Hindlimb muscle (tissue), 1 donor: Measurements from ENCODE around the gene PRCP. TPM values are rescaled to one million over a fixed set of nuclear protein-coding genes. Genes with fewer than 3 reads are reported as not detected.

Source experiments
- DNase-seq: peaks from one replicate; pipeline ENCODE4 v3.0.0-alpha.2; 2013
- polyA plus RNA-seq: library from polyadenylated mRNA; unstranded; fragments of 120-200 nt; gene quantifications from one replicate; pipeline ENCODE4 v1.2.1, GENCODE V29; 2013; ENCODE audit not compliant: insufficient read length

Gene PRCP
- polyA plus RNA-seq, 1 donor = 89.3 TPM

DNA sequence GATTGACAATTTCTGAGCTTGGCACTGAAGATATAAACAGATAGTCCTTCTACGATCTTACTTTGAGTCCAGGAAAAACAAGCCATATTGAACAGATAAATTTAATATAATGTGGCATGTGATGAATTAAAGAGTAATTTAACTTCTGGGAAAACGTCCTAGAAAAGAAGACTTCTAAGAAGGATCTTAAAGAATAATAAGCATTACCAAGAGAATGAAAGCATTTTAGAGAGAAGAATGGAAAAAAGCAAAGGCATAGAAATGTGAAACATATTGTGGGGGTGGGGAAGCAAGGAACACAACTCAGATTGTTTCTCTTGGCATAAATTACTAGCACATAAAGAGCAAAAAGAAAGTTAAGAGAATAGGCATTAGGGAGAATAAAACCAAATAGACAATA, 6.7 kb upstream of the PRCP start:
- DNase-seq = no peak

DNA sequence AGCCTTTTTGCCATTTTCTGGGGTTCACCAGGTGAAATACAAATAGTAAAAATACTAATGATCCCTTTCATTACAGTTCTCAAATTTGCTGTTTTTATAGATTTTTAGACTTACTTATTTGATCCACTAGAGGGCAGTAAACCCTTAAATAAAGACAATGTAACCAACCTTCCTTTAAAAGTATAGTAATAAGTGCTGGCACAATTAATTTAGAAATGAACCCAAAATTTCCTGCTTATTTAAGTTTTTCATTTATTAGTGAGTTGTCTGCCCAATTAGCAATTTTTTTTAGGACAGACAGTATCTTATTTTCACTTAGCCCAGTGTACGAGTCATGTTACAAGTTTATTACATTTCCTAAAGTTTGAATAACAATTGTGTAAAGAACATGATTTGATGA, 6.0 kb upstream of the PRCP start:
- no peak for DNase-seq

DNA sequence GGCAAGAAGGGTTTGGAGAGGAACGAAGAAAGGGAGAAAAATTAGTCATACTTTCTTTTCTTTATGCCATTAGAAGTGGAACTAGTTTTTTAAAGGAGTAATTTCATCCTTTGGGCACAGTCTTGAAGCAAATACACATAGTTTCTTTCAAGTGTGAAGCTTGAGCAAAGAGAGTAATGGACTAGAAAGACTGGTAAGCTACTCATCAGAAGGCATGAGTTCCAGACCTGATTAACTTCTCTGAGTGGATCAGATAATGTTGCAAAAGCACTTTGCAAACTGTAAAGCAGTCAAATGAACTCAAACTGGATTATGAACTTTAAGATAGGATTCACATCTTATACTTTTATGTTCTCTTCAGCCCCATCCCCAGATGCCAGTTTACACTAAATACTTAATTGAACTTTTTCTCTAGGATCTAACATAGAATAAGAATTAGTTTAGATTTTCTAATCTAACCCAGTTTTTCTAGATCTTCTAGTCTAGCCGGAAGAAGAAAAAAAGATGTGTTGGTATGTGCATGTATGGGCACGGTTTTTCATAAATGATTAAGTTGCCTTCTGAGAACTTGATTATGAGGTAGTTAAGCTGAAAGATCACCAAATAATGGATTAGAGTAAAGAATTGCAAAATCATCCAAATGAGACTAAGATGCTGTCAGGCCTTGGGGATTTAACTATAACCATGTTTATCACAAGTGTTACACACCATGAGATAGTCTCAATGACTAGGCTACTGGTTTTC, 3.8 kb upstream of the PRCP start:
- no peak for DNase-seq

DNA sequence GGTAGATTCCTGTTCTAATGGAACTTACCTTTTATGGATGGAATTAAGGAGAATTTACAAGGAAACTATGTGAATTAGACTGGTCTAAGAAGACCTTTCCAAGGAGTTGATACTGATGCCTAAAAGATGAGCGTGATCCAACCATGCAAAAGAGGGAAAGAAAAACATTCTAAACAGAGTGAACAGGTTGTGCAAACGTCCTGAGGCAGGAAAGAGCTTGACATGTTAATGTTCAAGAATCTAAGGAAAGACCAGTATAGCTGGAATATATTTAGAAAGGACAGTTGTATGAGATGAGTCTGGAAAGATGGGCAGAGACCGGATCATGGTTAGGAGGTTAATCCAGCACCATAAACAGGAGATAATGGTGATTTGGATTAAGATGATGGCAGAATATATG, 2.6 kb upstream of the PRCP start:
- no peak for DNase-seq

- no peak for DNase-seq
Observed at GRCh38 chr11:82901922-82902485, 1.8 kb upstream of the PRCP start.

GRCh38 chr11:82901165-82901921, 1.1 kb upstream of the PRCP start, which contains the start of gene DDIAS:
Gene DDIAS, plus strand, starts transcription at chr11:82901736. Its CDS starts 13,003 bp downstream, at chr11:82914739.
- peak; percentile 97 for DNase-seq

- no peak for DNase-seq
Observed at GRCh38 chr11:82899957-82900276, 313 bp downstream of the PRCP start.

- DNase-seq = no peak
Observed at GRCh38 chr11:82899186-82899820, 927 bp downstream of the PRCP start.

DNA sequence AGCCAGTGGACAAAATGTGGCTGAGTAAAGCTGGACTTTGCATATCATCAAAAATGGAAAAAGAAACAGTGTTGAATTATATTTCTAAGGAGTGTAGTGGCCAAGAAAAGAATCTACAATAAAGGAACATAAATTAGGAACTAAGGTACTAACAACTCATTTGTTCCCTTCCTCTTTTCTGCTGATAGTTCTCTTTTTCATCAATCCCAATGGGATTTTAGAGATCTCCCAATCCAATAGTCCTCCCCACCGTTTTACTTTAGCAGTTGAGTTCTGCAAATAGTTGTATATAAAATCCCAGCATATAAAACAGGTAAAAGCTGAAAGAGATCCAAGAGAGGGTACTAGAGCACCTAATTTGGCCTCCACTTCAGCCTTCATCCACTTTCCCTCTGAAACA, 2.0 kb downstream of the PRCP start:
- DNase-seq = no peak

DNA sequence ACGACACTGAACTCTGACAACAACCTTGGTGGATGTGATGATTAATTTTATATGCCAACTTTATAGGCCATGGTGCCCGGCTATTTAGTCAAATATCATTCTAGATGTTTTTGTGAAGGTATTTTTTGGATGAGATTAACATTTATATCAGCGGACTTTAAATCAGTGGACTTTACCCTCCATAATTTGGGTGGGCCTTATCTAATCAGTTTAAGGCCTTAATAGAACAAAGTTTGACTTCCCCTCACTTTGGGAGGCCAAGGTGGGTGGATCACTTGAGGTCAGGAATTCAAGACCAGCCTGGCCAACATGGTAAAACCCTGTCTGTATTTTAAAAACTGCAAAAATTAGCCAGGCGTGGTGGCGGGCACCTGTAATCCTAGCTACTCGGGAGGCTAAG, 4.0 kb downstream of the PRCP start:
- DNase-seq = no peak

DNA sequence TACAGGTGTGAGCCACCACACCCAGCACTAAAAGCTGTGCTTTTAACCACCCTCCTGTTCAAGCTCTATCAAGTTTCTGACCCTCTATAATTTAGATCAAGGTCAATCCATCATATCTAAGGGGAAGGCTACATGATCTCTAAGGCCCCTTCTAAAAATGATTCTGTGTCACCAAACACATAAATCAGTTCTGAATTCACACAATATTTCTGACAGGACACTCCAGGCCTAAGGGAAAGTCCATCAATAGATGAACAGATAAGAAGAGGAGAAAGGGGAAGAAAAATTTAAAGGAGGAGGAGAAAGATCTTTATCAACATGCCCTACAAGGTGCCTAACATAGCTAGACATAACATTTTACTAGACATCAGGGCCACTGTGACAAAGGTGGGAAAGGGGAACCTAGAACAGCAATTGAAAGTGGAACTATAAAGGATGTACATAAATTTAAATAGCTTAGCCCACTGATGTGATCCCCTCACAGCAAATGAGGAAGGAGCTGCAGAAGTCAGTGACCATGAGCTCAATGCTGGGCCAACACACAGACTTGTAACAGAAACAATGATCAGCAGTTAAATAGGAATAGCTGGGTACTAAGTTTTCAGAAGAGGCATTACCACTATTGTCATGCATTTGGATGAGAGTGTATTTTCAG, 4.7 kb downstream of the PRCP start:
- DNase-seq = no peak

DNA sequence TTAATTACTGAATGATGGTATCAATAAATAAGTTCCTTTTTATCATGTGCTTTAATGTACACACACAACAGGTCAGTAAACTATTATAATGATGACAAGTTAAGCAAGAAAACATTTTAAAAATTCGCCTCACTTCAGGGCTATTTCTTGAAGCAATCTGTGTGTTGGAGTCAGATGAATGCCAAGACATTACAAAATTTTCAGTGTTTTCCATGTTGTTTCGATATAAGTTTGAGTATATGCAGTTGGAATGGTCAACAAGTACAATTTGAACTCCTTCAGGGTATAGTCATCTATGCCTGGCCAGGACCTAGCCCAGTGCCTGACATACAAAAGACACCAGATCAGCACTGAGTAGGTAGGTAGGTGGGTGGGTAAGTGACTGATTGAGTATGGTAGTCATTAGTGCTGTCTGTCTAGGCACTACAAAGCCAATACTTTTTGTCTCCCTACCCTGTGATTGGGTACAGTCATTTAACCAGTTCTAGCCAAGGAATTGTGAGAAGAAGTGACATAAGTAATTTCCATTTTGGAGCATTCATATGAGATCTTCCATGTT, 7.5 kb downstream of the PRCP start:
- no peak for DNase-seq

GRCh38 chr11:82890936-82891335, 9.3 kb downstream of the PRCP start:
- no peak for DNase-seq

DNA sequence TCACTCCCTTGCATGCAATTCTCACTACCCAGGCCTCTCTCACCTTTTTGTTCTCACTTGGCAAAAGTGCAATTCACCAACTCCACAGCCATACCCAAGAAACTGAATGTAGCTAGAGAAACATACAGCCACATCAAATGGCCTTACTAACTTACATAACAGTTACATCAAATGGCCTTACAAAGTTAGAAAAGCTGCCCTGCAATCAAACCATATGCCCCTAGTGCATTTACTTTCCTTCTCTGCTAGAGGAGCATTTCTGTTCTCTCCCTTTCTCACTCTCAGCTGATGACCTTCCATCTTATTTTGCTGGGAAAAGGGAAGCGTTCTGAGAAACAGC, 10.3 kb downstream of the PRCP start:
- DNase-seq = no peak

DNA sequence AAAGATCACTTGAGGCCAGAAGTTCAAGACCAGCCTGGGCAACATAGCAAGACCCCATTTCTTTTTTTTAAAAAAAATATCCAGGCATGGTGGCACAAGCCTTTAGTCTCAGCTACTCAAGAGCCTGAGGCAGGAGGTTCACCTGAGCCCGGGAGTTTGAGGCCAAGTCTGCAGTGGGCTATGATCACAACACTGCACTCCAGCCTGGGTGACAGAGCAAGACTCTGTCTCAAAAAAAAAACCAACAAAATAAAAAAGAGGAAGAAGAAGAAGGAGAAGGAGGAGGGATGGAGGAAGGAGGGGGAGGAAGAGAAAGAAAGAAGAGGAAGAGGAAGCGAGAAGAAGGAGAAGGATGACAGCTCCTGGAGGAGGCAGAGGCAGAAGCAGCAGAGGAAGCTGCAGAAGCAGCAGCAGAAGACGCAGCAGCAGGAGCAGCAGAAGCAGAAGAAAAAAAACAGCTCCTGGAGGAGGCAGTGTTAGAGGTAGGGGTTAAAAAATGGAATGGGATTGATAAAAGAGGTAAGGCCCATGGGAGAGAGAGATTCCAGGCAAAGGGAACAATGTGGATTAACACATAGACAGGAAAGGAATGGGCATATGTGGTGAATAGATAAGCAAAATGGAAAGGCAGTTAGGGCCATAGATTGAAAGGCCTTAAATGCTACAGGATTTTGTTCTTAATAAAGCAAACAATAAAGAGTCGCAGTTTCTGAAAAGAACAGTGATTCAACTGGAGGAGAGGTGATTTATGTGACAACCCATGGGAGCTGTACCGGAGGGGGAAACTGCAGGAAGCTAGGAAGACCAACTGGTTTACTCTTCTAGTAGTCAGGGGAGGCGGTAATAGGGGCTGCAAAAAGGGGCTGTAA, 10.9 kb downstream of the PRCP start:
- DNase-seq = no peak

DNA sequence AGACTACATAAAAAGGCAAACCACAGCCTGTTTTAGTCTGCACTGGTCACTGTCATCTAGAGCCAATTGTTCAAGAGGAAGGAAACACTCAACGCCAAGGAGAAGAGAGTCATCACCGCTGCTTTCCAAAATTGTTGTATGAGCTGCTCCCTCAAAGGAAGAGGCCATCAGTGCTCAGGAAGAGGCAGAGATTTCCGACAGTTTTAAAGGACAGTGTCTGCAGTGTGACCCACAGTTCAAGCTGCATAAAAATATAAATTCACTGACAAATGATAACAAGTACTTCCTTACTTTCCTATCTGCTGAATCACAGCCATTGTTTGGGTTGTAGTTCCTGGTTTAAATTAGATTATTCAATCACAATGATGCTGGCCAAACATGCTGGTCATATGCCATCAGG, 16.4 kb downstream of the PRCP start:
- DNase-seq = no peak

- DNase-seq = no peak
Observed at GRCh38 chr11:82874646-82875523, 25.3 kb downstream of the PRCP start.

DNA sequence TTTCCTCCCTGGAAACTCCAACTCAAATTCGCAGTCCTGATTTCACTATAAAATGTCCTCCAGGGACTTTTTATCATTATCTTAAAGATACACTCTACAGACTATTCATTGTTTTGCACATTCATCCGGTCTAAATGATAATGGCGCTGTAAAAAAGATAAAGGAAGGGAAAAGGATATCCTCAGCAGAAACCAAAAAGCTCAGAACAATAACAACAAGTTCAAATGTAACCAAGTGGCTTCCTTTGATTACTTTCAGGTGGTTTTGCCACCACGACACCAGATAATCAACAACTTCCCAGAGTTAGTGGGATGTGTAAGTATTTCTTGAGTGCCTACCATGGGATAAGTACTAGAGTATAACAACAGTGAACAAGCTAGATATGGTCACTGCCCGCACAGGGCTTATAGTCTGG, 26.3 kb downstream of the PRCP start:
- DNase-seq = no peak

- no peak for DNase-seq
Observed at GRCh38 chr11:82872377-82873150, 27.7 kb downstream of the PRCP start.

DNA sequence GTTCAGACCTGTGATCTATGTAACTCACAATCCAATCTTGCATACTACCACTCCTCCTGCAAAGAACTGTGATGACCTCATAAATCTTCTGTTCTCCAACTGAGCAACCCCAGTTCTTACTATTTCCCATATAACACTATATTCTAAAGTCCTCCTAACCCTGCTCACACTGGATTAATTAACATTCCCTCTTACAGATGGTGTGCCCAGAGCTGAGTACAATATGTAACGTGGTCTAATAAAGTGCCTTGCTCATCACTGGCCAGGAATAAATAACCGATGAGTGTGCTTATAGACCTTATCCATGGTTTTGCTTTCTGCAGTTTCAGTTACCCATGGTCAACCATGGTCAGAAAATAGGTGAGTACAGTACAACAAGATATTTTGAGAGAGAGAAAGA, 28.6 kb downstream of the PRCP start:
- DNase-seq = no peak
